ACC112 (cell line): ENCODE measurements around the gene CAMTA1.

Experiments
- H2AFZ ChIP-seq: fragments of 200-600 bp; sonication (generic); one replicate; pipeline ENCODE4 v1.6.0; 2017; ENCODE audit warnings: antibody characterized with exemption, low read length; ENCODE audit not compliant: unreplicated experiment
- H3K27ac ChIP-seq: fragments of 200-600 bp; sonication (generic); 2 replicates; pipeline ENCODE4 v1.5.1; 2014; ENCODE audit warnings: low read depth, mild to moderate bottlenecking, antibody characterized with exemption, low read length, moderate library complexity
- H3K27me3 ChIP-seq: fragments of 200-600 bp; sonication (generic); 2 replicates; pipeline ENCODE4 v1.6.1; 2014; ENCODE audit warnings: mild to moderate bottlenecking, antibody characterized with exemption, low read length, moderate library complexity, mixed read lengths; ENCODE audit not compliant: insufficient read depth
- H3K36me3 ChIP-seq: fragments of 200-600 bp; sonication (generic); 2 replicates; pipeline ENCODE4 v1.6.1; 2016; ENCODE audit warnings: mild to moderate bottlenecking, antibody characterized with exemption, low read length, moderate library complexity, mixed read lengths; ENCODE audit not compliant: insufficient read depth
- H3K4me1 ChIP-seq: fragments of 200-600 bp; sonication (generic); one replicate; pipeline ENCODE4 v1.6.1; 2016; ENCODE audit warnings: low read length, mixed read lengths; ENCODE audit not compliant: insufficient read depth, unreplicated experiment, control insufficient read depth
- H3K4me3 ChIP-seq: fragments of 200-600 bp; sonication (generic); 2 replicates; pipeline ENCODE4 v1.5.1; 2014; ENCODE audit warnings: mild to moderate bottlenecking, low read depth, low read length
- H3K79me2 ChIP-seq: fragments of 200-600 bp; sonication (generic); one replicate; pipeline ENCODE4 v1.6.0; 2016; ENCODE audit warnings: low read length; ENCODE audit not compliant: control insufficient read depth, unreplicated experiment, insufficient read depth

Gene CAMTA1

GRCh38 chr1:6905790-6906189 lies 120.5 kb downstream of the CAMTA1 start:
- no peak overlapping the region for H3K27ac ChIP-seq
- H2AFZ ChIP-seq: no peak overlapping the region
- no peaks in the 10 kb centered on the region for H3K27me3 ChIP-seq

GRCh38 chr1:6906783-6907182 lies 121.5 kb downstream of the CAMTA1 start:
- H3K27me3 ChIP-seq: no peaks in the 10 kb centered on the region
- H3K4me3 ChIP-seq: no peak overlapping the region
- no peaks in the 10 kb centered on the region for H3K4me1 ChIP-seq
- no peaks in the 10 kb centered on the region for H3K79me2 ChIP-seq
- no peaks in the 10 kb centered on the region for H3K36me3 ChIP-seq
- H3K27ac ChIP-seq: no peak overlapping the region
- H2AFZ ChIP-seq: no peak overlapping the region

More at GRCh38 chr1:6905790-6906189, 120.5 kb downstream of the CAMTA1 start:
- Histone ChIP-seq H3K4me3 (no peak overlapping the region), H3K36me3 (no peaks in the 10 kb centered on the region), H3K79me2 (no peaks in the 10 kb centered on the region), H3K4me1 (no peaks in the 10 kb centered on the region)

GRCh38 chr1:6907201-6907600 lies 121.9 kb downstream of the CAMTA1 start:
- Histone ChIP-seq H3K4me1 (no peaks in the 10 kb centered on the region), H3K27ac (no peak overlapping the region), H2AFZ (no peak overlapping the region), H3K27me3 (no peaks in the 10 kb centered on the region), H3K36me3 (no peaks in the 10 kb centered on the region), H3K79me2 (no peaks in the 10 kb centered on the region), H3K4me3 (no peak overlapping the region)

GRCh38 chr1:6907676-6908434 lies 122.6 kb downstream of the CAMTA1 start:
- no peaks in the 10 kb centered on the region for H3K79me2 ChIP-seq
- H3K4me1 ChIP-seq: no peaks in the 10 kb centered on the region
- H3K4me3 ChIP-seq: no peak overlapping the region
- H3K27ac ChIP-seq: no peak overlapping the region
- H3K36me3 ChIP-seq: no peaks in the 10 kb centered on the region
- no peaks in the 10 kb centered on the region; the same call in 1 of the 2 replicates for H3K27me3 ChIP-seq
- no peak overlapping the region for H2AFZ ChIP-seq

- no peak overlapping the region for H3K4me3 ChIP-seq
- H3K4me1 ChIP-seq: no peaks in the 10 kb centered on the region
- no peaks in the 10 kb centered on the region for H3K36me3 ChIP-seq
- no peak overlapping the region for H3K27ac ChIP-seq
- H2AFZ ChIP-seq: no peak overlapping the region
- no peaks in the 10 kb centered on the region for H3K79me2 ChIP-seq
- H3K27me3 ChIP-seq: no peaks in the 10 kb centered on the region; the same call in 1 of the 2 replicates
These were observed 124.1 kb downstream of the CAMTA1 start for GRCh38 chr1:6909401-6909800.

- H2AFZ ChIP-seq: no peak overlapping the region
- H3K4me3 ChIP-seq: no peak overlapping the region
- H3K27ac ChIP-seq: no peak overlapping the region
- H3K27me3 ChIP-seq: no peaks in the 10 kb centered on the region; the same call in 1 of the 2 replicates
- H3K4me1 ChIP-seq: no peaks in the 10 kb centered on the region
- no peaks in the 10 kb centered on the region for H3K79me2 ChIP-seq
- no peaks in the 10 kb centered on the region for H3K36me3 ChIP-seq
These were observed 124.6 kb downstream of the CAMTA1 start for GRCh38 chr1:6909857-6910256.

- no peaks in the 10 kb centered on the region for H3K79me2 ChIP-seq
- H3K4me3 ChIP-seq: no peak overlapping the region
- H3K36me3 ChIP-seq: no peaks in the 10 kb centered on the region
- no peaks in the 10 kb centered on the region for H3K4me1 ChIP-seq
- no peaks in the 10 kb centered on the region; the same call in 1 of the 2 replicates for H3K27me3 ChIP-seq
- no peak overlapping the region for H3K27ac ChIP-seq
- H2AFZ ChIP-seq: no peak overlapping the region
These were observed 126.0 kb downstream of the CAMTA1 start for GRCh38 chr1:6911021-6911941.

GRCh38 chr1:6911974-6912373 lies 126.7 kb downstream of the CAMTA1 start:
- Histone ChIP-seq H3K27ac (no peak overlapping the region), H3K4me3 (no peak overlapping the region), H2AFZ (no peak overlapping the region), H3K27me3 (peaks cover 3% of the 10 kb centered on the region; the same call in 1 of the 2 replicates), H3K79me2 (no peaks in the 10 kb centered on the region), H3K36me3 (no peaks in the 10 kb centered on the region), H3K4me1 (no peaks in the 10 kb centered on the region)

- no peaks in the 10 kb centered on the region for H3K4me1 ChIP-seq
- peaks cover 3% of the 10 kb centered on the region; the same call in 1 of the 2 replicates for H3K27me3 ChIP-seq
These were observed 127.3 kb downstream of the CAMTA1 start for GRCh38 chr1:6912518-6912917.

GRCh38 chr1:6913086-6913485 lies 127.8 kb downstream of the CAMTA1 start:
- no peaks in the 10 kb centered on the region for H3K36me3 ChIP-seq
- H3K4me3 ChIP-seq: no peak overlapping the region
- peaks cover 3% of the 10 kb centered on the region; the same call in 1 of the 2 replicates for H3K27me3 ChIP-seq
- H2AFZ ChIP-seq: no peak overlapping the region
- H3K27ac ChIP-seq: no peak overlapping the region
- no peaks in the 10 kb centered on the region for H3K4me1 ChIP-seq
- H3K79me2 ChIP-seq: no peaks in the 10 kb centered on the region

More at GRCh38 chr1:6912518-6912917, 127.3 kb downstream of the CAMTA1 start:
- Histone ChIP-seq H2AFZ (no peak overlapping the region), H3K4me3 (no peak overlapping the region), H3K79me2 (no peaks in the 10 kb centered on the region), H3K27ac (no peak overlapping the region), H3K36me3 (no peaks in the 10 kb centered on the region)
